PC-9 (cell line): ENCODE data around the gene SV2C. TPM values are rescaled to one million over a fixed set of nuclear protein-coding genes. Genes with fewer than 3 reads are reported as not detected.

Source experiments
- BruUV-seq: library from RNA; stranded (reverse); fragments of 400-500 nt; replicated peaks from 2 replicates; lab custom pipeline; 2021; lab: Mats Ljungman, UMichigan
- CTCF ChIA-PET: fragments of 300-600 bp; sonication (Branson Sonifier 250); formaldehyde crosslinking; loops from one replicate; lab custom pipeline; 2022; ENCODE audit warnings: antibody characterized with exemption; lab: Charles Lee
- POLR2A ChIA-PET: fragments of 300-600 bp; sonication (Branson Sonifier 250); formaldehyde crosslinking; loops from one replicate; lab custom pipeline; 2022; ENCODE audit warnings: antibody characterized with exemption; ENCODE audit not compliant: unreplicated experiment; lab: Charles Lee
- DNase-seq, 2 experiments: peaks; one replicate each; pipeline versions ENCODE4 v3.0.0 to v3.0.0-alpha.2; 2015 to 2022; ENCODE audit warnings: mixed read lengths in 1 of 2
- H2AFZ ChIP-seq: fragments of 200-600 bp; sonication (generic); 2 replicates; pipeline ENCODE4 v1.8.1; 2017; ENCODE audit warnings: antibody characterized with exemption
- H3F3A ChIP-seq: fragments of 200-600 bp; sonication (generic); 2 replicates; pipeline ENCODE4 v1.8.1; 2017; ENCODE audit warnings: antibody characterized with exemption, mild to moderate bottlenecking, low read depth; ENCODE audit not compliant: insufficient read depth
- H3K27ac ChIP-seq: fragments of 200-600 bp; sonication (generic); 2 replicates; pipeline ENCODE4 v1.6.1; 2016; ENCODE audit warnings: mixed run types
- H3K27me3 ChIP-seq: fragments of 200-600 bp; sonication (generic); 2 replicates; pipeline ENCODE4 v1.6.1; 2016; ENCODE audit warnings: low read depth, mixed run types; ENCODE audit not compliant: insufficient read depth
- H3K36me3 ChIP-seq: fragments of 200-600 bp; sonication (generic); 2 replicates; pipeline ENCODE4 v1.6.1; 2016; ENCODE audit warnings: low read depth, mixed run types
- H3K4me1 ChIP-seq: fragments of 200-600 bp; sonication (generic); replicated peaks from 2 replicates; pipeline ENCODE4 v1.6.1; 2016; ENCODE audit warnings: mixed run types; ENCODE audit not compliant: insufficient read depth
- H3K4me2 ChIP-seq: fragments of 200-600 bp; sonication (generic); 2 replicates; pipeline ENCODE4 v1.6.1; 2017; ENCODE audit warnings: mixed run types
- H3K4me3 ChIP-seq: fragments of 200-600 bp; sonication (generic); 2 replicates; pipeline ENCODE4 v1.6.1; 2016; ENCODE audit warnings: mixed run types
- H3K79me2 ChIP-seq: fragments of 200-600 bp; sonication (generic); 2 replicates; pipeline ENCODE4 v1.6.1; 2017; ENCODE audit warnings: low read depth, mixed run types
- H3K9me2 ChIP-seq: fragments of 200-600 bp; sonication (generic); 2 replicates; pipeline ENCODE4 v1.8.1; 2017; ENCODE audit warnings: mild to moderate bottlenecking; ENCODE audit not compliant: insufficient read depth
- H3K9me3 ChIP-seq: fragments of 200-600 bp; sonication (generic); 2 replicates; pipeline ENCODE4 v1.8.1; 2016; ENCODE audit warnings: low read depth; ENCODE audit not compliant: insufficient read depth
- H4K20me1 ChIP-seq: fragments of 200-600 bp; sonication (generic); 2 replicates; pipeline ENCODE4 v1.8.1; 2017; ENCODE audit not compliant: insufficient read depth
- EZH2 ChIP-seq: fragments of 200-600 bp; sonication (generic); IDR thresholded peaks from 2 replicates; pipeline ENCODE4 v1.8.0; 2017; ENCODE audit warnings: antibody characterized with exemption, low read depth
- intact Hi-C: fragments of 100-400 bp; cut with micrococcal nuclease; formaldehyde crosslinking; loops from one replicate; pipeline ENCODE4 v1.10.0; 2022; ENCODE audit not compliant: unreplicated experiment
- total RNA-seq: library from RNA; stranded (reverse); gene quantifications from 2 replicates; pipeline ENCODE4 v1.2.3, GENCODE V29; 2021
- TF ChIP-seq, protein P1 (sequence below): fragments of 200-600 bp; sonication (generic); conservative IDR thresholded peaks from 2 replicates; pipeline ENCODE4 v1.6.1; 2017; ENCODE audit warnings: mixed run types, antibody characterized with exemption, mild to moderate bottlenecking, moderate library complexity

The SV2C gene
- total RNA-seq, 1 experiment from 2014 or later, result not detected

DNA sequence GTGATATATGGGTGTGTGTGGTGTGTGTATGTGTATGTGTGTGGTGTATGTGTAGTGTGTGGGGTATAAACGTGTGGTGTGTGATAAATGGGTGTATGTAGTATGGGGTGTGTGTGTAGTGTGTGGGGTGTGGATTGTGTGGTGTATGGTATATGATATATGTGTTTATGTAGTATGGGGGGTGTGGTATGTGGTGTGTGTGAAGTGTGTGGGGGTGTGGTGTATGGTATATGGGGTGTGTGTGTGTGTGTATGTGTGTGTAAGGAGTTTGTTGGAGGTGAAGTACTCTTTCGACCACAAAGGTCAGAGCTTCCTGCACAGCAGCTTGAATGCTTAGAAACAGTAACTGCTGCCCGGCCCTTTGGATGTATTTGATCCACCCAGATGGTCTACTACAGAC lies 174.7 kb downstream of the SV2C start:
- Histone ChIP-seq H3K9me2 (no peaks in the 10 kb centered on the region), H3K4me3 (no peak overlapping the region), H2AFZ (no peak overlapping the region), H3F3A (no peaks in the 10 kb centered on the region), H3K4me1 (no peaks in the 10 kb centered on the region), H3K79me2 (no peaks in the 10 kb centered on the region), H3K27ac (no peak overlapping the region), H4K20me1 (no peaks in the 10 kb centered on the region), H3K4me2 (no peak overlapping the region), H3K27me3 (peaks cover 4% of the 10 kb centered on the region; the same call in 1 of the 2 replicates), H3K9me3 (no peaks in the 10 kb centered on the region), H3K36me3 (no peaks in the 10 kb centered on the region)
- intact Hi-C loops, result no loop called here
- DNase-seq, result no peak
- no TSS peak for BruUV-seq
- no peak for TF ChIP-seq EZH2
- TF ChIP-seq, protein P1, sequence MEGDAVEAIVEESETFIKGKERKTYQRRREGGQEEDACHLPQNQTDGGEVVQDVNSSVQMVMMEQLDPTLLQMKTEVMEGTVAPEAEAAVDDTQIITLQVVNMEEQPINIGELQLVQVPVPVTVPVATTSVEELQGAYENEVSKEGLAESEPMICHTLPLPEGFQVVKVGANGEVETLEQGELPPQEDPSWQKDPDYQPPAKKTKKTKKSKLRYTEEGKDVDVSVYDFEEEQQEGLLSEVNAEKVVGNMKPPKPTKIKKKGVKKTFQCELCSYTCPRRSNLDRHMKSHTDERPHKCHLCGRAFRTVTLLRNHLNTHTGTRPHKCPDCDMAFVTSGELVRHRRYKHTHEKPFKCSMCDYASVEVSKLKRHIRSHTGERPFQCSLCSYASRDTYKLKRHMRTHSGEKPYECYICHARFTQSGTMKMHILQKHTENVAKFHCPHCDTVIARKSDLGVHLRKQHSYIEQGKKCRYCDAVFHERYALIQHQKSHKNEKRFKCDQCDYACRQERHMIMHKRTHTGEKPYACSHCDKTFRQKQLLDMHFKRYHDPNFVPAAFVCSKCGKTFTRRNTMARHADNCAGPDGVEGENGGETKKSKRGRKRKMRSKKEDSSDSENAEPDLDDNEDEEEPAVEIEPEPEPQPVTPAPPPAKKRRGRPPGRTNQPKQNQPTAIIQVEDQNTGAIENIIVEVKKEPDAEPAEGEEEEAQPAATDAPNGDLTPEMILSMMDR, result no peak
- ChIA-PET POLR2A (interaction anchor here (0.6 kb wide), 1 partner anchor 1621 kb away, joined by 3 read pairs; no protein-coding TSS in a partner anchor), CTCF (no interaction called here)

DNA sequence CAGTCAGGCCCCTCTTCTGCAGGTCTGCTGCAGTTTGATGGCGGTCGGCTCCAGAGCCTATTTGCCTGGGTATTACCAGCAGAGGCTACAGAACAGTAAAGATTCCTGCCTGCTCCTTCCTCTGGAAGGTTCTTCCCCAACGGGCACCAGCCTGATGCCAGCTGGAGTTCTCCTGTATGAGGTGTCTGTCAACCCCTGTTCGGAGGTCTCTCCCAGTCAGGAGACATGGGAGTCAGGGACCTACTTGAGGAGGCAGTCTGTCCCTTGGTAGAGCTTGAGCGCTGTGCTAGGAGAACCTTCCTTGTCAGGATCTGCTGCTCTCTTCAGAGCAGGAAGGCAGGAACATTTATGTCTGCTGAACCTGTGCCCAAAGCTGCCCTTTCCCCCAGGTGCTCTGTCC lies 181.5 kb downstream of the SV2C start:
- CTCF ChIA-PET, result no interaction called here
- H3K9me2 ChIP-seq, result no peaks in the 10 kb centered on the region
- no peak for DNase-seq
- TF ChIP-seq, protein P1, result no peak
- no peak for TF ChIP-seq EZH2
- no peaks in the 10 kb centered on the region for H3K4me1 ChIP-seq
- H3K79me2 ChIP-seq, result no peaks in the 10 kb centered on the region
- peaks cover 11% of the 10 kb centered on the region; the same call in 1 of the 2 replicates for H3K27me3 ChIP-seq
- no peak overlapping the region for H3K27ac ChIP-seq
- intact Hi-C loops, result no loop called here
- H3K9me3 ChIP-seq, result no peaks in the 10 kb centered on the region
- POLR2A ChIA-PET, result interaction anchor here (0.6 kb wide), 1 partner anchor 12 kb away, joined by 7 read pairs; no protein-coding TSS in a partner anchor
- BruUV-seq, result no TSS peak
- H3K36me3 ChIP-seq, result no peaks in the 10 kb centered on the region
- no peak overlapping the region for H2AFZ ChIP-seq
- no peak overlapping the region for H3K4me2 ChIP-seq
- H3F3A ChIP-seq, result no peaks in the 10 kb centered on the region
- no peak overlapping the region for H3K4me3 ChIP-seq
- H4K20me1 ChIP-seq, result no peaks in the 10 kb centered on the region

DNA sequence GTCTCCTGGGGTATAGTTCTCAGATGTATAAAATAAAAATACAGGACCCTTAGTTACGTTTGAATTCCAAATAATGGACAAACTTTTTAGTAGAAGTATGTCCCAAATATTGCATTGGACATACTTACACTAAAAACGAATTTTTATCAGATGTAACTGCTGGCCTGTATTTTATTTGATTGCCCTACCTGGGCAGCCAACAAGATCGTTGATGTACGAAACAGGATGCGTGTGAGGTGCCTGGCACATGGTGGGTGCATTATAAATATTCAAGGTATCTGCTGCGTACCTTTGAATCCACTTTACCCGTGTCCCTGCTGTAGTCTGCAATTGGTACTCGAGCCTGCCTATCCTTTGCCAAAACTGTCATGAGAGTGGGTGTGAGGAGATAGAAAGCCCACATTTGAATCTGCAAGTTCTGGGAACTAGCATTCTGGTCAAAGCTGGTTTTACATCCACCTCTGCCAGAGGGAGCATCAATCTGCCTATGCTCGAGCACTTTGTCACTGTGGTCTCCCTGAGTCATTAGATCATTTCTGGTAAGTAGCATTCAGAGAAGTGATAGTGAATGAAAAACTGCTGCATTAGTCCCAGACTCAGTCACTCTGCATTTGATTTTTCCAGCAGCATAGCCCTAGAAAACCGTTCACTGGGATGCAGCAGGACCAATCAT lies 186.2 kb downstream of the SV2C start:
- BruUV-seq, result no TSS peak
- intact Hi-C loops, result no loop called here
- no peak overlapping the region for H3K27ac ChIP-seq
- no peaks in the 10 kb centered on the region for H3K36me3 ChIP-seq
- H3K4me3 ChIP-seq, result no peak overlapping the region
- no peaks in the 10 kb centered on the region for H3K79me2 ChIP-seq
- H3K4me2 ChIP-seq, result no peak overlapping the region
- DNase-seq, result no peak
- TF ChIP-seq, protein P1, result no peak
- TF ChIP-seq EZH2, result no peak
- ChIA-PET POLR2A (no interaction called here), CTCF (no interaction called here)
- no peak overlapping the region for H2AFZ ChIP-seq
- H4K20me1 ChIP-seq, result no peaks in the 10 kb centered on the region
- no peaks in the 10 kb centered on the region for H3F3A ChIP-seq
- 0 out of 2 replicates have a peak, but pooled peaks cover 4% of the 10 kb centered on the region for H3K27me3 ChIP-seq
- H3K9me2 ChIP-seq, result no peaks in the 10 kb centered on the region
- no peaks in the 10 kb centered on the region for H3K4me1 ChIP-seq
- H3K9me3 ChIP-seq, result no peaks in the 10 kb centered on the region
